Eye (tissue), 1 donor: ENCODE data around the gene TBC1D3B.
"Not testable (repeated sequence)": the region's sequence is repeated elsewhere in the genome, so short reads cannot be mapped to it uniquely, and the experiment has no call there.

Experiments used
- DNase-seq: peaks from one replicate; pipeline ENCODE4 v3.0.0-alpha.2; 2015

TBC1D3B gene

DNA sequence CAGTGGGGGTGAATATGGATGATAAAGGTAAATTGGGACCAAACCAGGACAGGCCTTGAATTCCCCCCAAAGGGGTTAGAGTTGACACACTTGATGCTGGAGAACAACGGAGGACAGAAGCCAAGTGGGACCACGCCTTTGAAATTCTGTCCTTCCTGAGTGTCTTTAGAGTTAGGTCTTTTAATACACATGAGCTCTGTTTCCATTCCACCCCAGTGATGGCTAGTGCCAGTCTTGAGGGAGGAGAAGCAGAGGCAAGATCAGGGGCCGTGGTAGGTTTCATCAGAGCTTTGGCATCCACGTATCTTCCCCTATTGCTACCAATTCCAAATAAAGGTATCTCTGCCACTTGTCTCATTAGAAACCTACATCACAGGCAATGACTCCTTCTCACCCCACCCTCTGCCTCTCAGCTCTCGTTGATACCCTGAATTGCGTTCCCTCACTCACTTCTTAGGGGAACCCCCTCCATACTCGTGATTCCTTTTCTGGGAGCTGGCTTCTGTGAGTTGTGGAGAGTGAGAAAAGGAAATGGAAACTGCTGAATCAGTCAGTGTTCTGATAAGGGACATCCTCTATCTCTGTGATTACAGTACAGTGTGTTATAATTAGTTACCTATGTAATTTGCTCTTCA is 22.5 kb upstream of the TBC1D3B start:
- no peak for DNase-seq

DNA sequence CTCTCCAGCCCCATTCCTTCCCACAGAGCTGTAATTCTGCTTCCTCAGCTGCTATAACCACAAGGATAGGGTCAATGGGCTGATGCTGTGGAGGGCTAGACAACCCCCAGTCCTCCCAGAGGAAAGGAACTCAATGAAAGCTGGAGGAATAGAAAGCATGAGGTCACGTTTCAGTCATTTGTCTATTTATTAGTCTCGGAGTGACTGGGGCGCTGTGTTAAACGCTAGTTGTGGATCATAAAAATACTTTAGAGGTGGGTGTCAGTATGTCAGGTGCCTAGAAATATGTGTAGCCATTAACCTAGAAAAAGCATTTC is 20.9 kb upstream of the TBC1D3B start:
- no peak for DNase-seq

DNA sequence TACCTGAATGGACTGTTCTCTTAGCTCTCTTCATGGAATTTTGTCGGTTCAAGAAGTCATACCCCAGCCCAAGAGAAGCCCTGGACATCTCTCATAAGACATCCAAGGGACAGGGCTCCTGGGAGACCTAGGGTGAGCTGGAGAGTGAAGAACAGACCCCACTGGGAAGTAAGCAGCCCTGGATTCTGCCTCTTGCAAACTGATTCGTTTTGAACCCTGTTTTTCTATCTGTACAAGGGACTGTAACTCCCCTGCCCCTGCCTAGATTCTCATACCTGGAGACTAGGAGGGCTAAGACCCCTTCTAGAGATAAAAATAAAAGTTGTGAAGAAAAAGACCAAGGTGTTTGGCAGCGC is 19.7 kb upstream of the TBC1D3B start:
- DNase-seq: no peak

- DNase-seq: no peak
Observed at GRCh38 chr17:36195434-36196130, 19.1 kb upstream of the TBC1D3B start.

- not testable (repeated sequence) for DNase-seq
Observed at GRCh38 chr17:36194832-36195433, 18.5 kb upstream of the TBC1D3B start.

GRCh38 chr17:36194147-36194831 is 17.9 kb upstream of the TBC1D3B start:
- not testable (repeated sequence) for DNase-seq

GRCh38 chr17:36193216-36193775 is 16.9 kb upstream of the TBC1D3B start:
- no peak for DNase-seq

DNA sequence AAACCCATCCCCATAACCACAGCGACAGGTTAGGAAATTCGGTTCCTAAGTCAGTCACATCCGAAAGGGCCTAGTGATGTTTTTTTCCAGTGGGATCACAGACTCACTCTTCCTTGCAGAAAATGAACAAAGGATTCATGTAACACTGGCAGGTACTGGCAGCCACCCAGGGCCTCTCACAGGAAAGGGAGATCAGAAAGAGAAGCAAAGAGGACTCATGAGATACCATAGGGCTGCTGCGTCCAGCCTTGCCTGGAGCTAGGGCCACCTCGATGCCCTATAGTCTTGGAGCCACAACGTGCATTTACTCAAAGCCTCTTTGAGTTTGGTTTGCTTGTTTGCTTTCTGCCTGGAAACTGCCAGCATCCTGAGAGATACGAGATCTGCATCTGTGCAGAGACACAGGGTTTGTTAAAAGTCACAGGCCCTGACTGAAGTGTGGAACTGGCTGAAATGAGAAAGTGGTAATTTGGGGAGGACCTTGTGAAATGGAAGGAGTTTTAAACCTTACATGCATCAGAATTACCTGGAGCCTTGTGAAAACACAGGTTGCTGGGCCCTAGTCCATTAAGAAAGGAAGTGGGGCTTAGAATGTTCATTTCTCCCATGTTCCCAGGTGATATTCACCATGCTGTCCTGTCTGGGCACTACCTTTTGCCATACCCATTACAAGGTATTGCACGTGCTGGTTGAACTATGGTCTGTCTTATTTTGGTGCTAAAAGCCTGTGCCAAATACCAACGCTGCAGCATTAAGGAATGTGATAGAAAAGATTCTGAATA is 14.3 kb upstream of the TBC1D3B start:
- DNase-seq: not testable (repeated sequence)

GRCh38 chr17:36189993-36190392 is 13.6 kb upstream of the TBC1D3B start:
- not testable (repeated sequence) for DNase-seq

GRCh38 chr17:36188891-36189306 is 12.5 kb upstream of the TBC1D3B start:
- no peak for DNase-seq

- not testable (repeated sequence) for DNase-seq
Observed at GRCh38 chr17:36187943-36188665, 11.7 kb upstream of the TBC1D3B start.

DNA sequence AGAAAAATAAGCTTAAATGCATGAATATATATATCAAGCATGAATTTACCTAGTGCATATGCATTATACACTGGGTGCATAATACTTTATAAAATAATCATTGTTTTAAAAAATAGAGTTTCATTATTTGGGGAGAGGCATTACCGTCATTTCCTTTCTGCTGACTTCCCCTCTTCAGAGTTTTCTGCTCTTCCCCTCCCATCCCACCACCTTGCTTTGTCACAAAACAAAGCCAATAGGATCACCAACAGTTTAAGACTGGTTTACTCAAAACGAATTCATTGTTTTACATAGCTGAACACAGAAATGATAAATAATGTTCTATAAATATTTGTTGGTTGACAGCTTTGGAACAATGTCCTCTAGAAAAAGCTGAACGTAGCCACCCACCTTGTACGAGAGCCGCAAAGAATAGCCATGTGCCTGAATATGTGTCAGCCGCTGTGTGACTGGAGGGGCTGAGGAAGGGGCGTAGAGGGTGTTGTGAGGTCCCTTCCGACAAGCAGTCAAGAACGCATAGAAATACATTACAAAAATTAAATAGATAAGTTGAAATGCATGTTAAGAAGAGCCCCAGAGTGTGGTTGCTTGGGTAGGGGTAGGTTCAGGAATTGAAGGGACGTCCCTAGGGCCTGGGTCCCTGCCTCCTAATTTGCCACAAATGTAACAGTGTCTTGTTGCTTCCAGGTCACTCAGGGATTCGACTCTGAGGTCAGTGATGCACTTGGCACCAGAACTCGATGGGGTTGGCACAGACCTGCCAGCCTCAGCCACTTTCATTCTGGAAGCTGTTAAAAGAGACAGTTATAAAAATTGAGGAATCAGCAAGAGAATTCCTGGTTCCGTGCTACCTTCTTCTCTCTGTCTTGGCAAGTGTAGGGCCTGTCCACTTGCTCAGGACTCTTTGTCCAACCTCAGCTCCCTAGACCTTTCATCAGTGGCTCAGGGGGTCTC is 10.7 kb upstream of the TBC1D3B start:
- DNase-seq: not testable (repeated sequence)

DNA sequence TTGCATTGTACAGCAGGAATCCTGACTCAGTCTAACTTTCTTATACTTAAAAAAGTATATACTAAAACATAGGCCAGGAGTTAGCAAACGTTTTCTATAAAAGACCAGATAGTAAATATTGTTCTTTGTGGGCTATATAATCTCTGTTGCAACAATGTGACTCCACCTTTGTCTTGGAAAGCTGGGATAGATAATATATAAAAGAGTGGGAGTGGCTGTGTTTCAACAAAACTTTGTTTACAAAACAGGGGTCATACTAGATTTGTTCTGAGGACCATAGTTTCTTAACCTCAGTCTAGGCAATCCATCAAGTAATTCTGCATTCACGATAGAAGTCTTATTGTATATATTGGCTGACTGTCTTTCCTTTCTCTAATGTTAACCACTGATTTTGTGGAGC is 9.0 kb upstream of the TBC1D3B start:
- no peak for DNase-seq

- DNase-seq: no peak
Observed at GRCh38 chr17:36184023-36184765, 7.8 kb upstream of the TBC1D3B start.

DNA sequence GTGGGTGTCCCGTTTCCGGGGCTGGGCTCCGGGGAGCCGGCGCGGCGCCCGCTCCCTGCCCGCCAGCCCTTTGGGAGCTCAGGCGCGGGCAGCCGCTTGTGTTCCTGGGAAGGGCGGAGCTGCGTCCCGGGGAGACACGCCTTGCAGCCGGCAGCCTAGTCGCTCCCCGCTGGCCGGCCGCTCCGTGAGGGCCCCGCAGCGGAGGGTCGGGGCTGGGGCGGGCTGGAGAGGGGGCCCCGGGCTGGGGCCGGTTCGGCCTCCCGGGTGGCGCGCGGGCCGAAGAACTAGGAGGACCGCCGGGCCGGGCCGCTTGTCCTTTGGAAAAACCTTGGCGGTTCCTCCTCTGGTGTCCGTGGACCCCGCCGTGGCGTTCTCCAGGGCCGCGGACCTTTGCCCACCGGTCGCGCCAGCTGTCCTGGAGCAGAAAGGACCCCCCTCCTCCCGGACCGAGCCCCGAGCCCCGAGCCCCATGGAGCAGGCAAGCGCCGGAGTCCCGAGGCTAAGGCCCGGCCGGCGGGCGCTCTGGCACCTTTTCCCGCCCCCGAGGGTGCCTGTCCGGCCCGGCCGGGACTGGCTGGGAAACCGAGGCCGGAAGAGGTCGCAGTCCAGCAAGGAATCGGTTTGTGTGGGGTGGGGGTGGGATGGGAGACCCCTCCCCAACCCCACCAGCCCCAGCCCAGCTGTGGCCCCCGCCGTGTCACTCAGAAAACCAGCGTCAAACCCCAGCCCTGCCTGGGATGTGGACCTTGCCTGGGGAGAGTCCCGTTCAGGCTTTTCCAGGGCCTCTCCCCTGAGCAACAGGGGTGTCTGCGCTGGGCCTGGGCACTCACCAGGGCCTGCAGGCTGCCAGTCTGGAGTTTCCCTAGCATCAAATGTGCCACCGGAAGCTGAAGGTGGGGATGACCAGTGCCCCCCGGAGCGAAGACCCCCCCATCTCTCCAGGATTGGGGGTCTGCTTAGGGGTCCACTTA is 6.8 kb upstream of the TBC1D3B start:
- peak; percentile 96 for DNase-seq

DNA sequence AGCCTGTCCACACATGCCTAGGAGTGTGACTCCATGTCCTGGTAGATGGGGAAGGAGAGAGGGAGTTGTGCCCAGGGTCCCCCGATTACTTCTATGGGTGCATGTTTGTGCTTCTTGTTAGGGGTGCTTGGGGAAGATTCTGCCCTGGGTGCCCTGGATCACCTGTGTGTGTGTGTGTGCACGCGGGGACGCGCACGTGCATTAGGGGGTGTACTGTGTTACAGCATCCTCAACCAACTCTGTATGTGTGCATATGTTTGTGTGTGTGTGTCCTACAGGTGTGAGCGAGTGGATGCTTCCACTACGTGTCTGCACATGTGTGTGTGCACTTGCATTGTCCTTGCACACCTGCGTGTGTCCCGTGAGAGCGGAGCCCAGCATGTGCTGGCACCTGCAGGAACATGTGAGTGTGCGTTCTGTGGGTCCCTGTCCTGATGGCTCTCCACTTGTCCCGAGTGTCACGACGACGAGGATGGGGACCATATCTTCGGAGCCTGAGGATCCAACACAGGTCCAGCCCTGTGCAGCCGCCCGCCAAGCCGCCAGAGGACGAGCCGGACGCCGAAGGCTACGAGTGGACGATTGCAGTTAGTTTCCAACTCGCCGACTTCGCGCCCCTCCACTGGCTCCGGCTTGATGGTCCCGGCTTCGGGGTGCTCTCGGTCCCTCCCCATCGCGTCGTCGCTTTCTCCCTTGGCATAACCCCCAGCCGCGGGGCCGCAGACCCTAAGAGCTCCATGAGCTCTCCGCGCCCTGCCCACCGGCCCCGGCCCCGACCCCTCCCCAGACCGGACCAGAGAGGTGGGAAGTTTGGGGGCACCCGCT is 6.0 kb upstream of the TBC1D3B start:
- no peak for DNase-seq

DNA sequence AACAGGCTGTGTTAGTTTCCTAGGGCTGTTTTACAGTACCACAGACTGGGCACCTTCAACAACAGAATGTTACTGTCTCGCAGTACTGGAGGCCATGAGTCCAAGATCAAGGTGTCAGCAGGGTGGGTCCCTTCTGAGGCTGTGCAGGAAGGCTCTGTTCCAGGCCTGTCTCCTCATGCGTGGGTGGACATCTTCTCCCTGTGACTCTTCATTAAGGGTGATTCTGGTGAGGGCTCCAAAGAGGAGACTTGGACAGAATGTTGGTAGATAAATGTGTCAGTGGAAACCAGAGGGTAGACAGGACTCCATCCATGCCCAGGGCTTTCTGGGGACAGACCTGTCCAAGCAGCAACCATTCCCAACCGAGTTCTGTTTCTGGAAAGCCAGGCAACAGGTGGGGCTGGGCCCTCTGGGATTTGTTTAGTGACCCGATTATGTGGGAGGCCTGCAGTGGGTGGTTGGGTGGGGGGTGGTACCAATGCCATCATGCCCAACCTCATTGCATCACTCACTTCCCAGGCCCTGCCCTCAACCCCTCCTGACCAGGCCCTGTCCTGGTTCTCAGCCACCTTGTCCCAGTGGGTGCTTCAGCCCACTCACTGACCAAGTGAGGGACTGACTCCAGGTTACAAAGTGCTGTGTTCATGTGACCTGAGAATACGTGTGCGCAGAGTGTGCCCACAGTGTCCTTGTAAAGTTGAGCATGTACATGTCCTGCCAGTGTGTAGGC is 5.2 kb upstream of the TBC1D3B start:
- DNase-seq: not testable (repeated sequence)
